HEK293 (cell line): ENCODE measurements around the gene FCGR3A.
A peak's percentile ranks its signal among the peaks of the same experiment; 100 is the strongest.
"Not testable (repeated sequence)": the region's sequence is repeated elsewhere in the genome, so short reads cannot be mapped to it uniquely, and the experiment has no call there.

Source experiments
- CTCF ChIA-PET: fragments of 350-600 bp; formaldehyde crosslinking; extraction: SDS; loops from one replicate; lab custom pipeline; 2021; ENCODE audit warnings: antibody characterized with exemption; lab: Yijun Ruan, JAX
- POLR2A ChIA-PET: fragments of 300-600 bp; formaldehyde crosslinking; extraction: SDS; loops from one replicate; lab custom pipeline; 2020; ENCODE audit warnings: antibody characterized with exemption, inconsistent platforms; lab: Yijun Ruan, JAX
- H3K27ac ChIP-seq: fragments of 200-500 bp; sonication (Bioruptor generic); 2 replicates; pipeline ENCODE4 v1.5.1; 2014; ENCODE audit warnings: low read depth, low read length, control low read depth, inconsistent platforms; ENCODE audit errors: extremely low read depth
- H3K36me3 ChIP-seq, 2 experiments: fragments of 200-500 bp in 1 of 2; sonication (Bioruptor generic) in 1 of 2; 1 replicate in 1 of 2; 2 replicates in 1 of 2; pipeline ENCODE4 v1.5.1; 2014 to 2017; ENCODE audit warnings: inconsistent platforms in 2 of 2, low read length in 2 of 2; ENCODE audit not compliant: control insufficient read depth in 2 of 2, insufficient read depth in 1 of 2
- H3K4me1 ChIP-seq: fragments of 200-500 bp; sonication (Bioruptor generic); 2 replicates; pipeline ENCODE4 v1.5.1; 2014; ENCODE audit warnings: mild to moderate bottlenecking, low read length, inconsistent platforms; ENCODE audit not compliant: control insufficient read depth, insufficient read depth
- H3K4me3 ChIP-seq: 2 replicates; pipeline ENCODE4 v1.5.1; 2011; ENCODE audit warnings: low read depth, mild to moderate bottlenecking, control low read depth, low read length, moderate library complexity
- H3K9me3 ChIP-seq: fragments of 200-500 bp; sonication (Bioruptor generic); 2 replicates; pipeline ENCODE4 v1.5.1; 2014; ENCODE audit warnings: low read depth, low read length, inconsistent platforms; ENCODE audit not compliant: control insufficient read depth, insufficient read depth
- ATF2 ChIP-seq: fragments of 450-650 bp; formaldehyde crosslinking; IDR thresholded peaks from 2 replicates; pipeline ENCODE4 v1.5.1; 2016; ENCODE audit warnings: missing biosample characterization, missing genetic modification characterization, low read depth
- GLIS2 ChIP-seq: fragments of 450-650 bp; formaldehyde crosslinking; IDR thresholded peaks from 2 replicates; pipeline ENCODE4 v1.5.1; 2016; ENCODE audit warnings: missing biosample characterization, missing genetic modification characterization
- KLF1 ChIP-seq: fragments of 450-650 bp; formaldehyde crosslinking; IDR thresholded peaks from 2 replicates; pipeline ENCODE4 v1.5.1; 2016; ENCODE audit warnings: missing biosample characterization, missing genetic modification characterization
- KLF8 ChIP-seq: fragments of 450-650 bp; formaldehyde crosslinking; IDR thresholded peaks from 2 replicates; pipeline ENCODE4 v1.5.1; 2016; ENCODE audit warnings: missing biosample characterization, missing genetic modification characterization
- PBX3 ChIP-seq: sonication (generic); formaldehyde crosslinking; IDR thresholded peaks from 2 replicates; pipeline ENCODE4 v1.8.1; 2022; ENCODE audit warnings: mild to moderate bottlenecking, moderate library complexity, missing genetic modification reagents
- ZBTB21 ChIP-seq: fragments of 450-650 bp; formaldehyde crosslinking; IDR thresholded peaks from 2 replicates; pipeline ENCODE4 v1.5.1; 2017; ENCODE audit warnings: missing biosample characterization, missing genetic modification characterization
- ZBTB8A ChIP-seq: fragments of 450-650 bp; formaldehyde crosslinking; IDR thresholded peaks from 2 replicates; pipeline ENCODE4 v1.5.1; 2016; ENCODE audit warnings: missing biosample characterization, missing genetic modification characterization
- ZEB2 ChIP-seq: fragments of 450-650 bp; formaldehyde crosslinking; IDR thresholded peaks from 2 replicates; pipeline ENCODE4 v1.5.1; 2016; ENCODE audit warnings: missing biosample characterization, missing genetic modification characterization
- ZFP69B ChIP-seq: fragments of 450-650 bp; formaldehyde crosslinking; IDR thresholded peaks from 2 replicates; pipeline ENCODE4 v1.5.1; 2016; ENCODE audit warnings: missing biosample characterization, missing genetic modification characterization
- ZNF324 ChIP-seq: fragments of 450-650 bp; formaldehyde crosslinking; IDR thresholded peaks from 2 replicates; pipeline ENCODE4 v1.5.1; 2016; ENCODE audit warnings: missing biosample characterization, missing genetic modification characterization
- ZNF362 ChIP-seq: fragments of 450-650 bp; formaldehyde crosslinking; IDR thresholded peaks from 2 replicates; pipeline ENCODE4 v1.5.1; 2016; ENCODE audit warnings: missing biosample characterization, missing genetic modification characterization
- ZNF366 ChIP-seq: fragments of 450-650 bp; formaldehyde crosslinking; conservative IDR thresholded peaks from 2 replicates; pipeline ENCODE4 v1.5.1; 2016; ENCODE audit warnings: missing biosample characterization, missing genetic modification characterization
- ZNF391 ChIP-seq: fragments of 450-650 bp; formaldehyde crosslinking; IDR thresholded peaks from 2 replicates; pipeline ENCODE4 v1.5.1; 2016; ENCODE audit warnings: low read depth, missing biosample characterization, missing genetic modification characterization, borderline replicate concordance
- ZNF394 ChIP-seq: fragments of 450-650 bp; formaldehyde crosslinking; IDR thresholded peaks from 2 replicates; pipeline ENCODE4 v1.5.1; 2016; ENCODE audit warnings: missing biosample characterization, missing genetic modification characterization, mild to moderate bottlenecking, moderate library complexity, borderline replicate concordance
- ZNF423 ChIP-seq: fragments of 450-650 bp; formaldehyde crosslinking; IDR thresholded peaks from 2 replicates; pipeline ENCODE4 v1.5.1; 2016; ENCODE audit warnings: missing biosample characterization, missing genetic modification characterization
- ZNF501 ChIP-seq: fragments of 450-650 bp; formaldehyde crosslinking; IDR thresholded peaks from 2 replicates; pipeline ENCODE4 v1.5.1; 2016; ENCODE audit warnings: missing biosample characterization, missing genetic modification characterization
- ZNF580 ChIP-seq: fragments of 450-650 bp; formaldehyde crosslinking; IDR thresholded peaks from 2 replicates; pipeline ENCODE4 v1.5.1; 2016; ENCODE audit warnings: missing biosample characterization, missing genetic modification characterization
- ZNF610 ChIP-seq: fragments of 450-650 bp; formaldehyde crosslinking; IDR thresholded peaks from 2 replicates; pipeline ENCODE4 v1.5.1; 2016; ENCODE audit warnings: missing biosample characterization, missing genetic modification characterization, borderline replicate concordance
- ZNF639 ChIP-seq: fragments of 450-650 bp; formaldehyde crosslinking; IDR thresholded peaks from 2 replicates; pipeline ENCODE4 v1.5.1; 2016; ENCODE audit warnings: missing biosample characterization, missing genetic modification characterization
- ZNF664 ChIP-seq: fragments of 450-650 bp; formaldehyde crosslinking; IDR thresholded peaks from 2 replicates; pipeline ENCODE4 v1.5.1; 2016; ENCODE audit warnings: missing biosample characterization, missing genetic modification characterization

FCGR3A gene

GRCh38 chr1:161543125-161543524 is 6.5 kb downstream of the FCGR3A start:
- peak; percentile 31; the same call in 1 of the 2 replicates for TF ChIP-seq ATF2 (tag by site-specific recombination)
- H3K9me3 ChIP-seq, H3K27ac ChIP-seq, POLR2A ChIA-PET, H3K36me3 ChIP-seq, H3K4me1 ChIP-seq, CTCF ChIA-PET, H3K4me3 ChIP-seq: not testable (repeated sequence)

GRCh38 chr1:161542091-161542559 is 7.5 kb downstream of the FCGR3A start:
- CTCF ChIA-PET, POLR2A ChIA-PET, H3K27ac ChIP-seq, H3K36me3 ChIP-seq, H3K9me3 ChIP-seq, H3K4me3 ChIP-seq, H3K4me1 ChIP-seq: not testable (repeated sequence)

- H3K9me3 ChIP-seq, H3K4me3 ChIP-seq, H3K4me1 ChIP-seq, H3K36me3 ChIP-seq, H3K27ac ChIP-seq: not testable (repeated sequence)
- POLR2A ChIA-PET, result interaction anchor here (0.6 to 1.1 kb wide), 2 partner anchors 10 to 186 kb away, joined by 3 to 4 read pairs; no protein-coding TSS in a partner anchor
- CTCF ChIA-PET, result interaction anchor here (0.6 to 1.0 kb wide), 3 partner anchors 9 to 380 kb away, joined by 3 to 4 read pairs (median 3); no protein-coding TSS in a partner anchor
These were observed 9.1 kb downstream of the FCGR3A start for GRCh38 chr1:161540570-161540960.

- POLR2A ChIA-PET, result interaction anchor here (0.6 to 1.1 kb wide), 2 partner anchors 9 to 186 kb away, joined by 3 to 4 read pairs; no protein-coding TSS in a partner anchor
- TF ChIP-seq ZNF580, result peak; percentile 93
- TF ChIP-seq ZBTB8A, result peak; percentile 84
- peak; percentile 43; the same call in 1 of the 2 replicates for TF ChIP-seq GLIS2 (tag by site-specific recombination)
- peak; percentile 80 for TF ChIP-seq ZNF639 (tag by site-specific recombination)
- peak; percentile 85 for TF ChIP-seq ZNF610 (tag by site-specific recombination)
- TF ChIP-seq KLF8 (tag by site-specific recombination), result peak; percentile 88
- TF ChIP-seq ZBTB21 (tag by site-specific recombination), result peak; percentile 82
- peak; percentile 73 for TF ChIP-seq ZNF366 (tag by site-specific recombination)
- 0 out of 2 replicates have a peak, but pooled peaks have one; percentile 45 for TF ChIP-seq PBX3
- peak; percentile 75 for TF ChIP-seq KLF1
- TF ChIP-seq ZNF664 (tag by site-specific recombination), result peak; percentile 53; the same call in 1 of the 2 replicates
- peak; percentile 99 for TF ChIP-seq ZNF501 (tag by site-specific recombination)
- TF ChIP-seq ZFP69B (tag by site-specific recombination), result peak; percentile 73
- peak; percentile 22; the same call in 1 of the 2 replicates for TF ChIP-seq ZNF423 (tag by site-specific recombination)
- peak; percentile 88 for TF ChIP-seq ZNF324
- TF ChIP-seq ZNF391, result peak; percentile 84
- peak; percentile 86 for TF ChIP-seq ZNF394
- peak; percentile 97 for TF ChIP-seq ZEB2 (tag by site-specific recombination)
- peak; percentile 100 for TF ChIP-seq ZNF362 (tag by site-specific recombination)
These were observed 9.7 kb downstream of the FCGR3A start for GRCh38 chr1:161539731-161540569.

More at GRCh38 chr1:161539731-161540569, 9.7 kb downstream of the FCGR3A start:
- not testable (repeated sequence) for H3K9me3 ChIP-seq, H3K36me3 ChIP-seq, H3K4me1 ChIP-seq
- peak overlapping the region; percentile 4; the same call in 1 of the 2 replicates for H3K27ac ChIP-seq
- CTCF ChIA-PET, result interaction anchor here (0.6 to 1.1 kb wide), 5 partner anchors 9 to 379 kb away, joined by 3 to 5 read pairs (median 4); no protein-coding TSS in a partner anchor
- H3K4me3 ChIP-seq, result peak overlapping the region; percentile 72
